Stimulated activated CD4-positive, alpha-beta T cell treated with anti-CD3 and anti-CD28 coated beads, Interleukin-12 subunit alpha, Interleukin-12 subunit beta, amount 100 ng/mL, for 4 hours (primary cell): ENCODE measurements around the gene COL6A3.
"Not testable (repeated sequence)": the region's sequence is repeated elsewhere in the genome, so short reads cannot be mapped to it uniquely, and the experiment has no call there.

Source experiments
- DNase-seq: peaks from one replicate; pipeline ENCODE4 v3.0.0-alpha.2; 2020

COL6A3 gene

GRCh38 chr2:237411683-237412423, 2.1 kb downstream of the COL6A3 start:
- no peak for DNase-seq

- DNase-seq = no peak
Observed at GRCh38 chr2:237411092-237411601, 2.8 kb downstream of the COL6A3 start.

- DNase-seq = not testable (repeated sequence)
Observed at GRCh38 chr2:237409263-237409662, 4.7 kb downstream of the COL6A3 start.

DNA sequence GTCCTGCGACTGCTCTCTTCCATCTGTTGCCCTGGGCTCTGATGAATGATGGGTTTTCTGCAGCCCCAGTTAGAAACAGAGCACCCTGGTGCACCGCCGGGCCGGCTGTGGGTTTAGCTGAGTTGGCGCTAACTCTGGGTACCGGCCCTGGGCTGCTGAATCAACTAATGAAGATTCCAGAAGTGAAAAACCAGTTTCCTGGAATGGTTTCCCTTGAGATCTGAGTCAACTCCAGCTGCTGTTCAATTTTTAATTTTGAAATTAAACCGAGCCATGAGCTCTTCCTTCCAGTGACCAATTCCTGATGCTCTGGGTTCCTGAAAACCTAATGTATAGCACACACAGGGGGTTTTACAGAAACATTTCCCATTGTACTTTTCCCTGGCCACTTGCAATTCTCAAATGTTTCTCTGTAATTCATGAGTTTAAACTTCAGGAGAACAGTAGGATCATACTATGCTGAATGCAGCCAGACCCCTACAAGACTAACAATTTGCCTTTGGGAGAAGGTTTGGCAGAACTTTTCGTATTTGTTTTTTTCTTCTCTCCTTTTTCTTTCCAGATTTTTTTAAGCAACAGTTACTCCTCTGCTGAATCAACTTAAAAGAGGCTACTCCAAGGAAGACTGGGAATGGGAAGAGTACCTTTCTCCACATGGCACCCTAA, 5.5 kb downstream of the COL6A3 start:
- DNase-seq = no peak

GRCh38 chr2:237407700-237408099, 6.3 kb downstream of the COL6A3 start:
- DNase-seq = no peak

- DNase-seq = no peak
Observed at GRCh38 chr2:237406371-237406895, 7.5 kb downstream of the COL6A3 start.

- DNase-seq = no peak
Observed at GRCh38 chr2:237405605-237406004, 8.4 kb downstream of the COL6A3 start.

- DNase-seq = no peak
Observed at GRCh38 chr2:237405006-237405559, 8.9 kb downstream of the COL6A3 start.

DNA sequence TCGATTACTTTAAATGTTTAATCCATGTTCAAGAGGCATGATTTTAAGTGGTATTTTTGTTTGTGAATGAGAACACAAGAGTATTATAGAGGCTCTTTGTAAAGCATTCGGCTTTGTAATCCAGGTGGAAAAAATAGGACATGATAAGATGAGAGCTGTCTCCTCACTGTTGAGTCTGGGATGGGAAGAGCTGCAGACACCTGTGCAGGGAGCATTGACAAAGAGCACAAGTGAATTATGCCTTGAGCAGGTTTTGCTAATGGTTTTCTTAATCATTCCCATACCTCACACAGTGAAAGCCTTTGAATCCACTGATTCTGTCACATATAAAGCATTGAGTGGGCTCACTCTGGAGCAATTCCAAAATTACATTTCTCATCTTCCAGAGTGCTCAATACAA, 9.6 kb downstream of the COL6A3 start:
- DNase-seq = no peak

- DNase-seq = no peak
Observed at GRCh38 chr2:237403024-237403882, 10.7 kb downstream of the COL6A3 start.

GRCh38 chr2:237400199-237400598, 13.8 kb downstream of the COL6A3 start:
- DNase-seq = no peak

GRCh38 chr2:237397072-237397471, 16.9 kb downstream of the COL6A3 start:
- no peak for DNase-seq

DNA sequence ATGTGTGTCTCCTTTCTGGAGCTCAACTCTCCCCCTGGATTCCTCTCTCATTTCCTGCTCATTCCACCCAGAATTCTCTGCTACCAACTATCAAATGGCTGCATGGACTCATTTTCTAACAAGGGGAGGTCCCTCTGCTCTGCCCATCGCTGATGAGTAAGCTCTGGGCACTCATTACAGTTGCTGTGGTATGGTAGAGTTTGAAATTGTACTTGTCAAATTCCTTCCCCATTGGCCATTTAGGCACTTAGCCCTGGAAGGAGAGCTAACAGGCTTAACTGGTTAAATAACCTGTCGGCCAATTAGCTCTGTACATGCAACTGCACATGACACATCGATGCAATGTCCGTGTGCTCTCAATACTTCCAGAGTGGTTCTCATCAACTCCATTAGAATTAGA, 20.4 kb downstream of the COL6A3 start:
- no peak for DNase-seq

GRCh38 chr2:237392186-237392585, 21.8 kb downstream of the COL6A3 start:
- DNase-seq = no peak

DNA sequence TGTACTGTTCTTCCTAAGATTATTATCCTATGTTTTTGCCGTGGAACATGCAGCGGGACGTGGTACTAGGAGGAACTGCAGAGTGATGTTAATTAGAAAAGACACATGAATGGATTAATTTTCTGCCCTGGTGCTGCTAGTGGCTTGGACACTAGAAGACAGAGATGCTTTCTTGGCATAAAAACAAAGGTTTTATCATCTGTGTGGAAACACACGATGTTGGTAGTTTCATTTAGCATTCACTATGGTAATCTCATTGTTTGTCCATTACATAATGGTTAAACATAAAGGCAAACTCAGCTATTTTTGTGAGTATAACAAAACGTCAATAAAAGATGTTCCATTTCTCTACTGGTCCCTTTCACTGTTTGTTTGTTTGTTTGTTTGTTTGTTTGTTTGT, 22.8 kb downstream of the COL6A3 start:
- DNase-seq = no peak

DNA sequence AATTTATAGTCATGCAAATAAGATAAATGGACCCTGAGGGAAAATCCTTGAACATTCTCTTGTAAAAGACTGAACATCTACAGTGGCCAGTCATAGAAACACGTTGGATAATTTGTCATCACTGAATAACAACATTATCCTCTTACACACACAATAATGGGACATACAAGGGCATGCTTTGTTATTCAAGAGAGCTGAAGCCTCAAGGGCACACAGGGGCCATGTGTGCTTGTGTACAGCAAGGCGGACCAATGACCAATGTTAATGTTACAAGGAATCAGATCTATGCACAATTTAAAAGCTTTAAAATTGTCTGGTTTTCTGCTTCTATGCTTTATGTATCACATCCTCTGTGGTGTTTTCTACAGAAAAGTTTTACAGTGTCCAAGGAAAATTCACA, 23.7 kb downstream of the COL6A3 start:
- no peak for DNase-seq

GRCh38 chr2:237389831-237390230, 24.1 kb downstream of the COL6A3 start:
- no peak for DNase-seq

- DNase-seq = no peak
Observed at GRCh38 chr2:237388036-237388435, 25.9 kb downstream of the COL6A3 start.

DNA sequence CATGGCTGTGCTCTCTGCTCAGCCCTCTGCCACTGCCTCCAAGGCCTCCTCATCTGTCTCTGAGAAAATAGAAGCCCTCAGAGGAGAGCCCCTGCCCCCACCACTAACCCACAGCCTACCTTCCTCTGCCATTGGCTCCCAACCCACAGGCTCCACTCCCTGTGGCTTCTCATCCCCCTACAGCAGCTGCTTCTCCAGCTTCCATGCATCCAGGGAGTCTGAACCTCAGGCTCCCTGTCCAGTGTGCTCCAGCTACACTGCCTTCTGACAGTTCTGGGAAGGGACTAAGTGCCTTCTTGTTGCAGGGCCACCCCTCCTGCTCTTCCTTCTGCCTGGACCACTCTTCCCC, 29.3 kb downstream of the COL6A3 start:
- DNase-seq = no peak

GRCh38 chr2:237383991-237384671, 29.8 kb downstream of the COL6A3 start:
- no peak for DNase-seq

- DNase-seq = no peak
Observed at GRCh38 chr2:237380768-237381167, 33.2 kb downstream of the COL6A3 start.

GRCh38 chr2:237379636-237380035, 34.3 kb downstream of the COL6A3 start:
- no peak for DNase-seq
